Mucosa of descending colon (tissue), 3 donors: ENCODE results near the gene DICER1. TPM values are rescaled to one million over a fixed set of nuclear protein-coding genes. Genes with fewer than 3 reads are reported as not detected.
A peak's percentile ranks its signal among the peaks of the same experiment; 100 is the strongest.

Source experiments
- ATAC-seq: fragments of 200-7000 bp; cut with Tn5 transposase; one replicate; pipeline ENCODE4 v1.9.1; 2020; ENCODE audit warnings: mild to moderate bottlenecking, moderate library complexity
- DNase-seq, 3 donors: peaks; one replicate each; pipeline ENCODE4 v3.0.0-alpha.2; 2020
- H3K36me3 ChIP-seq: fragments of 200-600 bp; one replicate; pipeline ENCODE4 v1.8.0; 2021; ENCODE audit warnings: low read depth, mild to moderate bottlenecking
- H3K4me1 ChIP-seq: fragments of 200-600 bp; one replicate; pipeline ENCODE4 v1.8.0; 2021; ENCODE audit warnings: low read depth, mild to moderate bottlenecking
- H3K4me3 ChIP-seq: fragments of 200-600 bp; one replicate; pipeline ENCODE4 v1.8.0; 2021; ENCODE audit warnings: mild to moderate bottlenecking
- H3K9me3 ChIP-seq: fragments of 200-600 bp; one replicate; pipeline ENCODE4 v1.8.0; 2021; ENCODE audit warnings: mild to moderate bottlenecking
- CTCF ChIP-seq: fragments of 200-600 bp; IDR thresholded peaks from one replicate; pipeline ENCODE4 v1.8.0; 2022; ENCODE audit warnings: antibody characterized with exemption, mild to moderate bottlenecking
- intact Hi-C, 2 donors: fragments of 100-400 bp; cut with DNase I in 1 of 2; cut with micrococcal nuclease in 1 of 2; formaldehyde crosslinking; loops; one replicate each; pipeline versions ENCODE4 v1.11.0 to v1.11.1; 2022; cut with DNase I, micrococcal nuclease
- total RNA-seq, 3 donors: library from RNA; stranded (reverse); fragmentation: NEBNext Ultra II Directional in 2 of 3; extraction: Animal tissue kit (Norgen Biotek cat#: 25700) in 2 of 3; gene quantifications; one replicate each; pipeline versions ENCODE4 v1.2.1 to v1.2.4, GENCODE V29; 2021 to 2023
- donor health status: DM: no; HTN: no; CAD: no; lungs with moderate emphysema.
- donor health status: DM: no; HTN: no; CAD: no.
- donor health status: DM: no; HTN: yes; CAD: no.

Gene DICER1
- total RNA-seq, 3 donors from 2014 or later = 61.6 to 72.1 (median 65.9) TPM

DNA sequence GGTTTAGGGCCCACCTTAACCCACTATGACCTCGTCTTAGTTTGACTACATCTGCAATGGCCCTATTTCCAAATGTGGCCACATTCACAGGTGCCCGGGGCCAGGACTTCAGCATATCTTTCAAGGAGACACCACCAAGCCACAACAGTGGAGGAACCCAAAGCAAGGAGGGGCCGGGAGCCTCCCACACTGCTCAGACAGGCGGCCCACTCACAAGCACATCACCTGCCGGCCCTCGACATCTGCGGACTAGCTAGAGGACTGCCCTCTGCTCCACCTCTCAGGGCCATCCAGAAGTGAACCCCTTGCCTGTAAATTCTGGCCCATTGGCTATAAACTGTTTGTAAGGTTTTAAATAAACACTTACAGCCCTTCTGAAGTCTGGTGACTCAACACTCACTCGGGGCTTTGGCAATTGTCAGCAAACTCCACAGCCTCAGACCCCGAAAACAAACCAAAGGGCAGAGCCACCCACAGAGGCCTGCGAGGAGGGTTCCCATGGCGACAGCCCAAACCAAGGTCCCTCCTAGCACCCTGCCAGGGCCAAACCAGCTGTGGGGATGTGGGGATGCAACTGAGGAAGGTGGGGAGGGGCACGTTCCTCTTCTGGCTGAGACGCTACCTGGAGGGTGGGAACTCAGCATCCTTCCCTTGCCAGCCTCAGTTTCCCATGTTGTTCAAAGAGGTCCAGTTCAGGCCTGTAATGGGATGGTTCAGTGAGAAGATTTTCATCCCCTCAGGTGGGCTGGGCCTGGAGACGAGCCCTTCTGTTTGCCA is 95.8 kb downstream of the DICER1 start:
- peak; percentile 34 for ATAC-seq

GRCh38 chr14:95059126-95059525 is 98.2 kb downstream of the DICER1 start:
- intact Hi-C loops = no loop called here
- ATAC-seq (no peak), DNase-seq (no peak)
- H3K9me3 ChIP-seq = no peaks in the 10 kb centered on the region
- no peak overlapping the region for H3K4me3 ChIP-seq
- TF ChIP-seq CTCF = no peak
- H3K36me3 ChIP-seq = no peaks in the 10 kb centered on the region
- H3K4me1 ChIP-seq = no peaks in the 10 kb centered on the region

More for the DNA sequence above, 95.8 kb downstream of the DICER1 start:
- H3K36me3 ChIP-seq = no peaks in the 10 kb centered on the region
- intact Hi-C loops = no loop called here
- no peak for TF ChIP-seq CTCF
- no peak overlapping the region for H3K4me3 ChIP-seq
- no peaks in the 10 kb centered on the region for H3K4me1 ChIP-seq
- DNase-seq = no peak
- H3K9me3 ChIP-seq = no peaks in the 10 kb centered on the region

DNA sequence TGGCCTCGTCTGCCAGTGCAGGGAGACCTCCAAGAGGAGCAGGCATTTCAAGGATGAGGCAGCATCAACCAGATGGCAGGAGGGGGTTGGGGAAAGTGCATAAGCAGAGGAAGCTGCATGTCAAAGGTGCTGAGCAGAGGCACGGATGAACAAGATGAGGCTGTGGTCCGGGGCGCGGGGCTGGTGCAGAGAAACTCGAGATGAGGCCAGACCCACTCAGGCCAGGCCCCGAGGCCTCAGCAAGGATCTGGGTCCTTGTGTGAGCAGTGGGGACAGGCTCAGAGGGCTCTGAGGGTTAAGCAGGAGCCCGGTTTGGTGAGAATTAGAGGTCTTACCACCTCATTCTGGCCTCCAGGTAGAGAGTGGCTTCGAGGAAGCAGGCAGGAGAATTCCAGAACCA is 98.8 kb downstream of the DICER1 start:
- intact Hi-C loops = no loop called here
- H3K4me3 ChIP-seq = no peak overlapping the region
- TF ChIP-seq CTCF = no peak
- H3K4me1 ChIP-seq = no peaks in the 10 kb centered on the region
- no peaks in the 10 kb centered on the region for H3K9me3 ChIP-seq
- ATAC-seq = no peak
- DNase-seq = no peak
- no peaks in the 10 kb centered on the region for H3K36me3 ChIP-seq

DNA sequence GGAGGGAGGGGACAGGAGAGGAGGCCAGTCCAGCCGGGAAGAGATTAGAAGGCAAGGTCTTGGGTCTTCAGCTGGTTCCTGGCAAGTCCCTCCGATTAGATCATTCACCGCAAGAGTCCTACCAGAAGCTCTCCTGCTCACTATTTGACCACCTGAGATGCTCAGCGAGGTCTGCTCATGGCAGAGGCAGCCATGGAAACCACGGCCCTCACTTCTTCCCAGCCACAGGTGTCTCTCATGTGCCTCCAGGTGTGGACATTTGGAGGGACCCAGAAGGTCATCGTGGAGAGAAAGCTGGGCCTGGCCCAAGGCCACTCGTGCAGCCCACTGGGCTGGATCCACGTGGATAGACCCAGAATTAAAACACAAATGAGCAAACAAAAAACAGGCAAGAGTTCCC is 99.5 kb downstream of the DICER1 start:
- H3K36me3 ChIP-seq = no peaks in the 10 kb centered on the region
- ATAC-seq = no peak
- no peak for TF ChIP-seq CTCF
- no peak overlapping the region for H3K4me3 ChIP-seq
- no peaks in the 10 kb centered on the region for H3K4me1 ChIP-seq
- H3K9me3 ChIP-seq = no peaks in the 10 kb centered on the region
- intact Hi-C loops = no loop called here
- DNase-seq = no peak

- ATAC-seq (no peak), DNase-seq (no peak)
- H3K36me3 ChIP-seq = no peaks in the 10 kb centered on the region
- H3K4me3 ChIP-seq = no peak overlapping the region
- H3K4me1 ChIP-seq = no peaks in the 10 kb centered on the region
- H3K9me3 ChIP-seq = no peaks in the 10 kb centered on the region
- TF ChIP-seq CTCF = no peak
- intact Hi-C loops = no loop called here
Measured at GRCh38 chr14:95057147-95057546, 100.2 kb downstream of the DICER1 start.
